ENCODE data around the gene UFC1.

UFC1 gene

DNA sequence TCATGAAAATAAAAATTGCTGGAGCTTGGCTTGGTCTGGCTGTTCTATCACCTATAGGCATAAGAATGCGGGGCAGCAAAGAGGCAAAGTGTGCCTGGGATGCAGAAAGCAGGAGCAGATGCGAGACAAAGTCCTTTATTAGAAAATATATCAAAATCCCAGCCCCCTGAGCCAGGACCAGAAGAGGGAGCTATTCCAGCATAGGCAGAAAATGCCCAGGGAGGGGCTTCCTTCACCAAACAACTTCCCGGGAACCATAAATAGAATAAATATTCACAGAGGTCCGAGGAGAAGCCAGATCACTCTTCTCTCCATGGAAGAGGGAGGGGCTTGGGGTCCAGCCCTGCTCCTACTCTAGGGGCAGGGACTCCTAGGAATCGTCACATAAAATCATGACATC, 17.4 kb downstream of the UFC1 start:
- no peak for DNase-seq (ENCODE audit: low spot score)

DNA sequence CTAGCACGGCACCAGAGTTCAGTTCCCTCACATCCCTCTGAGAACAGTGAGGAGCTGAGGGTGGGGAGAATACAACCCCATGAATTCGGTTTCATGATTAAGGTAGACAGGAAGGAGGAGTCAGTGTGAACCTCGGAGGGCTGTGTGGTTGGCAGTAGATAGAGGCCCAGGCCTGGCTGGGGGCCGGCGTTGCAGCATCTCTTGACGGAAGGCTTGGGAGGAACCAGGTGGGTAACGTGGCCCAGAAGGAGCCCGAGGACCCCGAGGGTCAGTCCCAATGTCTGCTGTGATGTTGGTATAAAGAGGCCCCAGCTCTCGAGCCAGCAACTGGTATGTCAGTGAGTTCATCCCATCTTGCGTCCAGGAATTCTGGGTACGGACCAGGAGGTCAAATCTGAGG, 17.9 kb downstream of the UFC1 start:
- no peak for DNase-seq (ENCODE audit: low spot score)

DNA sequence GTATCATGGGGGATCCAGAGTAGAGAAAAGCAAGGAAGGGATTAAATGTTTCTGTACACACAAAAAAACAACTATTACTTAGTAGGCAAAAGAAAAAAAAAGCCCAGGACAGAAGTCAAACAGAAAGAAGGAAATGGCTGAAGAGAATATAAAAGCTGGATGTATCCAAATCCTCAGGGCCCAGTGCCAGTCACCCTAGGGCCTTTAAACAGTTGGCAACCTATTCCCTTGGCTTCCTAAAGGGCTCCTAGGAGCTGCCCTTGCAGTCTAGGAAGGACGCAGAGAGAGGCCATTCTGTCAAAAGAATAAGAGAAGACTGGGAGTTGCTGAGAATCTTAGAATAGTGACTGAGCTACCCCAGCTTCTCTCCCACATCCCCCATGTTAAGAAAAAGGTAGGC, 18.6 kb downstream of the UFC1 start:
- no peak for DNase-seq (ENCODE audit: low spot score)

DNA sequence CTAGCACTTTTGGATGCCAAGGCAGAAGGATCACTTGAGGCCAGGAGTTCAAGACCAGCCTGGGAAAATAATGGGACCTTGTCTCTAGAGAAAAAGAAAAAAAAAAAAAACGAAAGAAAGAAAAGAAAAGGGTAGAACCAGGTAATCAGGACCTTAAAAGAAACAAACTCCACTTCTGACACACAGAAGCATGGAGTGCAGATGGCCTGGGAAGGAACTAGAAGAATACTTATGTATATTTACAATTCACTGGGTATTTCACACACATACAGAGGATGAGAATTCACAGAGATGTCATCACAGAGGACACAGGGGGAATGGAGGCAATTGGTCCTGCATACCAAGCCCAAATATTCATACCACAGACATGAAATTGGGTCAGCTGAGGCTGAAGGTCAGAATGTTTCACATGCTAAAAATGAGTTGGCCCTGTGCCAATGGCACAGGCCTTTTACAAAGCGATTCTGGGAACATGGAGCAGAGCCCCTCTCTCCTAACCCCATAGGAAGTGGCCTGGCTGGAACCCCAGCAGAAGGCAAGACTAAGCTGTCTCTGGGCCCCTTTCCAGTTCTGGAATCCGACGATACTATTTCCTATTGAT, 19.1 kb downstream of the UFC1 start:
- no peak for DNase-seq (ENCODE audit: low spot score)

DNA sequence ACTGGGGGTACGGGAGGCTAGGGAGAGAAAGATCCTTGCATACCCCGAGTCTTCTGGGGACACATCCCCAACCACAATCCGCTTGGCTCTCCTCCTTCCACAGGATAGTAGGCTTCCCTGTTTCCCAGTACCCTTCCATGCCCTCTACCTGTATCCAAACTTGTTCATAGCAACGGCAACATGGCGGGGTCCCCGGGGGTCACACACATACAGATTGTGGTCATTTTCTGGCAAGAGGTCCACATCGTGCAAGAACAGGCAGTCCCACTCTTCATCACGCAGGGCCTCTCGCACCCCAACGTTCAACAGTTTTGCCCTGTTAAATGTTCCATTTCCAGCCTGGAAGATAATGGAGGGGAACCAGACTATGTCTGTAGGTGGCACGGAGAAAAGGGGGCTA, 19.9 kb downstream of the UFC1 start:
- DNase-seq (ENCODE audit: low spot score) = no peak

DNA sequence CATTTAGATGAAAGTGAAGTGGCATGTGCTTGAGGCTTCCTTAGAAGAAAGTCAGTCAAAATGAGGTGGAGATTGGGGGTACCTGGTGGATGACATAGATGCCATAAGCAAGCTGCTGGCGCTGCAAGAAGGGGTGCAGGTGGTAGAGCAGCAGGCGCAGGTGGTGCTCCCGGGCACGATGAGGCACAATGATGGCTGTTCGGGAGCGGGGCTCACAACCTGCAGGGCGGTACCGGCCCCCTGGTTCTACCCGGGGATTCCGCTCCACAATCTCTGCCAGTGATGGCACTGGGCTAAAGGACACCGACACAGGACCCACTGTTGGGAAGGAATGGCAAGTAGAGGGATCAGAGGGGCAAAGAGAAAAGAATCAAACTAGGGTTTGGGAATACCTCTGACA, 21.1 kb downstream of the UFC1 start:
- DNase-seq (ENCODE audit: low spot score) = no peak

DNA sequence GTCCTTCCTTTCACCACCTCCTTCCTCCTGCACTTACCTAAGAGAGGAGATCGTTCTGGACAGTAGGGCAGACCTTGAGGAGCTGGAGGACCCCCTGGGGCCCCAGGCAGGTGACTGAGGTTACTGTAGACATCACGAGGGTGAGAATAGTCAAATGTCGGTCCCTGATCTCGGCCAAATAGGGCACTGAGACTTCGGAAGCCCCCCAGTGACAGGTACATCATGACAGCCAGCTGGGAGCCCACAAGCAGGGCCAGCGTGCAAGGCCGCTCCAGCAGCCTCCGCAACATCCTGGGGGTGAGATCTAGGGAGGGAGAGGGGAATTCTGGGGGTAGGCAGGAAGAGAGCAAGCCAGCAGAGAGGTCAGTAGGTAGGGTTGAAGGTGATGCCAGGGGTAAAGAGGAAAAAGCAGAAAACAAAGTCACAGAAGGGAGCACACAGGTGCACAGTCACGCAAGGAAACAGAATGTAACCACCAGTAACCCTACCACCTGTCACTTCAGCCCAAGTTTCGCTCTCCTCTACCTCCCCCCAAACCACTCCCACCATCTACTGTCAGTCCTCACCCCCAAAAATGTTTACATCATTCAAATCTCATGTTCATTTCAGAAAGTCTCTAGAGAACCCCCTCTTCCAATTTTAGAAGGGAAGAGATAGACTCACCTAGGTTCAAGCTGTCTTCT, 22.1 kb downstream of the UFC1 start:
- no peak for DNase-seq (ENCODE audit: low spot score)

DNA sequence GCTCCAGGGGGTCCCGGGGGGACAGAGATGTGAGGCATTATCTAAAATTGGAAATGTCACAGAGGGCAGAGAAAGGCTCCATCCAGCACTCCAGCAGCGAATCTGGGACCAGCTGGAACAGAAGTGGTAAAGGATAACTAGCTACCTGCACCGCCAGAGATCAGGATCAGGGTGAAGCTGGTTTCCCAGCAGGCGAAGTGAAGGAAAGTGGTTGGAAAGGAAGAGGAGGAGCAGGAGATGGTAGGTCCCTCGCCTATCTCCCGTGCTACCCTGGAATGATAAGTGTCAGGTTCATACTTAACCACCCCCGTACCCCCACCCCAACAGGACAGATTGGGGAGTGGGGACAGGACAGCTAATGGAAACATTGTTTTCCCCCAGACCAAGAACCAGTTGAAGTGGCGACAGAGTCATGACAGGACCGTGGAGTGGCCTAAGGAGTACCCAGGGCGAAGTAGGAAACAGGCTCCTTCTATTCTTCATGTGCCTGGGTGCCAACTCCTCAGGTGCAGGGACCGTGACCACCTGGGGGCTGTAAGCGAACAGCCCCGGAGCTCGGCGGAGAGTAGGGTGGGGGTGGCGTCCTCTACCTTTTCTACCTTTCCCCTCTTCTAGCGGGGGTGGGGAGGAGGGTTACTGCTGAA, 22.8 kb downstream of the UFC1 start:
- no peak for DNase-seq (ENCODE audit: low spot score)

DNA sequence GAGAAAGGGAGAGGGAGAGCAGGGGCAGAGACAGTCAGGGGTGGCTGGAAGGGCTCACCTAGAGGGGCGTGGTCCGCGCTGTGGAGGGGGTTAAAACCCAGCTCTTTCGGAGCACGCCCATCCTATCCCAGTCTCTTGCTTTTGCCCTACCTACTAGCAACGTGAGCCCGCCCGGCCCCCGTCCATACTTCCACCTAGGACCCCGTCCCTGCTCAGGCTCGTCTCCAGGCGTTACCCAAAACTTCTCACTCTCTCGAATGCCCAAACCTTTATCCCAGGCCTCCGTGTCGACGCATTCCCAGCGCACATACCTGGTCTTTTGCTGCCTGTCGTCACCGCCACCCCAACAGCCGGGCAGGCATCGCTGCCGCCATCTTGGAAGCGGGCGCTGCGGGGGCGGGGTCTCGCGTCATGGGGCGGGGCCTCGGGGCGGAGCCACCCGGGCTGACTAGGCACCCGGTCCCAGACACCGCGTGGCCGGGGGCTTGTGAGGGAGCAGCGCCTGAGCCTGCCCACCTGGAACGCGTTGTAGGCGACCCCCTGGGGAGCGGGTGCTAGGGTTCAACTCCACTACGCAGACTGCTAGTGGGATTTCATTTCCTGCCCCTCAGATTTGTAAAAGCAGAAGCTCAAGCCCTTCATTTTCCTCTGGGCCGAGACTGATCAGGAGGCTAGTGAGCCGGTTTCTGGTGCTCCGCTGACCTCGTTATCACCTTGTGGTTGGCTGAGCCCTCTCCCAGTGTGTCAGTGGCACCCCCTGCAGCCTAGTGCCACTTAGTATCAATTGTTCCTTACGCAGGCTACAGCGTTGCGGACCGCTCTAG, 23.5 kb downstream of the UFC1 start, which contains the start of gene B4GALT3:
B4GALT3 (minus strand) TSS at position 396 of the 824 bp plus-strand sequence. CDS start 1,447 bp downstream, outside the sequence.
- peak; percentile 84 for DNase-seq (ENCODE audit: low spot score)

DNA sequence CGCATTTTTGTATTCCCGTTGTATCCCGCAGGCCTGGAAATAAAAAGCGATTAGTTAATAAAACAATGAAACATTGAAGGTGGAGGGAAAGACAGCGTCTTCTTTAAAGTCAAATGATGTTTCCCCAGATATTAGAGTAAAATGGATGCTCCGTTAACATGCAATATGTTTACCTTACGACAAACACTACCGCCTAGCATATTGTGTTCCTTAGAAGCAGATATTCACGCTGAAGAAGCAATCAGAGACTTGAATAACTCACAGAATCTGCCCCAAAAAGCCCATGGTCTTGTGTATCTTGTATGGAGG, 24.1 kb downstream of the UFC1 start:
- no peak for DNase-seq (ENCODE audit: low spot score)

DNA sequence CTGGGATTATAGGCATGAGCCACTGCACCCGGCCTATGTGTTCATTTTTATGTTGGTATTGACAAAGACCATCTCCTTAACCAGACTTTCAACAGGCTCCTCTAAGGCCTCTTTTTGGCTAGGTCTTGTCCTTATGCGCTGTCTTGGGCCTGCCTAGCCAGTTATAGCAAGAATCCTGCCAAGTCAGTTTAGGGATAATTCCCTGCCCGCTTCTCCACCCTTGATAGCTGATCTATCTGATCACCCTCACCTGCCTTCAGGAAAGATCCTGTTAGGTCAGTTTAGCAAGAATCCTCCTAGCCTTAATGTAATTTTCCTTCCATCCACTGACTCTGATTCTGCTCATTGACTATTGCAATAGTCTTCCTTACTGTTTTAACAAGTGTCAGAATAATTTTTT, 25.9 kb downstream of the UFC1 start:
- no peak for DNase-seq (ENCODE audit: low spot score)

DNA sequence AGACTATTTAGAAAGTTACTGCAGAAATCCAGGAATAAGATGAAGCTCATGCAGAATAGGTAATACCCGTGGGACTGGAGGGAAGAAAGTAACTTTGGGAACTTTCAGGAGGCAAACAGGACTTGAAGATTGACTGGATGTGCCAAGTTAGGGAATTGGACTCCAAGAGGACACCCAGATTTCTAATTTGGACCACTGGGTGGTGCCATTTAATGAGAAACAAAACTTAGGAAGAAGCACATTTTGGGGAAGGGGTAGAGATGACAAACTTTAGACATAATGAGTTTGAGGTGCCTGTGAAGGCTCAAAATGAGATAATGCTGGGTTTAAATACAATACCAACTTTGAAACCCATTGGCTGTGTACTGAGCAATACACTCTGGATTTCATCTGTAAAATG, 26.9 kb downstream of the UFC1 start:
- peak; percentile 28 for DNase-seq (ENCODE audit: low spot score)

DNA sequence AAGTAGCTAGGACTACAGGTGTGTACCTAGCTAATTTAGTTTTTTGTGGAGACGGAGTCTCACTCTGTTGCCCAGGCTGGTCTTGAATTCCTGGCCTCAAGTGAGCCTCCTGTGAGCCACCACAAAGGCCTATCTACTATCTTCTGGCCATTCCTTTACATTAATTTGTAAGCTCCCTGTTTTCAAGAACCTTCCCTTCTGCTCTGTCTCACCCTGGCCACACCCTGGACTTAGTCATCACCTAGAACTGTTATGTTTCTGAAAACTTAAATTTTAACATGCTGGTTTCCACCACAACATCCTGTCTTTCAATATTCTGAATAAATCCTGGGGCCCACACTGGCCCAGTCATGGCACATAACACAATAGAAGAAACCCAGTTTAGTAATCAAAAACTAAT, 28.4 kb downstream of the UFC1 start:
- DNase-seq (ENCODE audit: low spot score) = no peak

DNA sequence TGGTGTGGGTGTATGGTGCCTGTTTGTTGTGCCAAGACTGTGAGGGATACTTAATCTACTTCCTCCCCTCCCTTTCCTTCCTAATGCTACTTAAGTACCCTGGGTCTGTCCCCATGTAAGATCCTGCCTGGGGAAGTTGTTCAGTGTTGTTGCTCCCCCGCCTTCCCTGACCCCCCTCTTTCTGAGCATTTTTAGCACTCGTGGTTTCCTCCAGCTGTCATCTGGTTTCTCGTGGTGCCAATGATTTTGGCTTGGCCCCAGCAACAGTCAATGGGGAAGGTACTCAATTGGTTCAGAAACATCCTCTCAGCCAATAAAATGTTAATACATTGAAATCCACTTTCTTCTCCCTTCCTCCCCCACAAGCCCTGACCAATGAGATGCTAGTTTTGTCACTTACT, 31.5 kb downstream of the UFC1 start:
- DNase-seq (ENCODE audit: low spot score) = peak; percentile 64

DNA sequence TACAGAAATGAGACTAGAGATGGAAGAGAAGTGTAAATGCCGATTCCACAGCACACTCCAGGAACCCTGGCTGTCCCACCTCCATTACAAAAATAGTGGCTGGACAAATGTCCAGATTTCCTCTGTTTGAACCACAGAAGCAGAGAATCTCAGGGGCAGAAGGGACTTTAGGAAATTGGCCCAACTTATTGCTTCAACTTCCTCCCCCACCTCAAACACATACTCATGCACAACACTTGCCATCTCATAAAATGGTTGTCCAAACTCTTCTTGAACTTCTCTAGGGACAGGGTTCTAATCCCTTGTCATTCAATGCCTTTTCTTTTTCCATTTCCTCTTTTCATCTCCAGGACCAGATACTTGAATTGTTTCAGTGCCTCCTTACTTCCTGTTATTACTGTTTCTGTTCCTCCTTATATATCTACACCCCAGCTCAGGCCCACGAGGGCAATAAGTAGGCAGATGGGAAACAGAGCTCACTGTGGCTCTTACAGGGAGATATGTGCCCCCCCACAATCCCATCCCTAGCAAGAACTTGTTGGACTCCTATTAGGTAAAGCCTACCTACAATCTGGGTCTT, 32.0 kb downstream of the UFC1 start:
- no peak for DNase-seq (ENCODE audit: low spot score)

DNA sequence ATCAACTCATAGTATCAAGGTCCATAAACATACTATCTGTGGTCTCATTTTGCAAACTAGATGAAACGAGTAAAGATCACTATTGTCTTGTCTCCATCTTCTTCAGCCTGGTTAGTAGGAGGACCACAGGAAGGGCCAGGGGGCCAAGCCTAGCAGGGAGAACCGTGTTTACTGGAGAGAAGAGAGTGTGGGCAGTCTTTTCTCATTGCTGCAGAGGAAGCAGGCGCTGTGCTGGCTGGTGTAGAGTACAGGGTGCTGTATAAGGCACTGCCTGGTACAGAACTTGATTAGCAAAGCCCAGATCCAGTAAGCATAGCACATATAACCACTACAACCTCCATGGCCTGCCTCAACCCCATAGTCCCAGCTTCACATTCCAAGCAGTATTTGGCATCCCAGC, 33.5 kb downstream of the UFC1 start:
- no peak for DNase-seq (ENCODE audit: low spot score)

DNA sequence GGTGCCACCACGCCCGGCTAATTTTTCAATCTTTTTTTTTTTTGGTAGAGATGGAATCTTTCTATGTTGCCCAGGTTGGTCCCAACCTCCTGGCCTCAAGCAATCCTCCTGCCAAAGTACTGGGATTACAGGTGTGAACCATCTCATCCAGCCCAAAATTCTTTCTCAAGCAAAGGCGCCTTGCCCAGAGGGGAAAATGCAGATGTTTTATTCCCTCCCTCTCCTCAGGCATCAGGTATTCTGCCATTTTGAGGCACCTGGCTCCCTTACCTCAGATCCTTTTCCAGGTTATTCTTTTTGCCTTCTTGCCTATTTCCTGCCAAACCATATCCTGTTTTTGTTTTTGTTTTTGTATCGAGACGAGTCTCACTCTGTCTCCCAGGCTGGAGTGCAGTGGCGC, 34.6 kb downstream of the UFC1 start:
- no peak for DNase-seq (ENCODE audit: low spot score)

DNA sequence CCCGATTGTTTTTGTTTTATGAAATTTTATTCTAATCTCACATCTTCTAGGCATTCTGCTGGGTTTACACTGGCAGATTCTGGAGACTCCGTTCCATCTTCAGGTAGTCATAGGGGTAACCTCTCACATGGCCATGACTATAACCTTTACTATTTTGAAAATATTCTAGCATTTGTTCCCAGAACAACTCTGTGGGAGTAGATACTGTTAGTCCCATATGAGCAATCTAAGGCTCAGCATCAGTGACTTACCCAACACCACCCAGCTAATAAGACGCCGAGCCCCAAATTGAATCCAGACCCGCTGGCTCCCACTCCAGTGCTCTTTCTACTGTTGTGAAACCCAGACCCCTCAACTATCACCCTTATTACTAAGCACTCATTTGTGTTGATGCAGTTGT, 35.3 kb downstream of the UFC1 start:
- no peak for DNase-seq (ENCODE audit: low spot score)

DNA sequence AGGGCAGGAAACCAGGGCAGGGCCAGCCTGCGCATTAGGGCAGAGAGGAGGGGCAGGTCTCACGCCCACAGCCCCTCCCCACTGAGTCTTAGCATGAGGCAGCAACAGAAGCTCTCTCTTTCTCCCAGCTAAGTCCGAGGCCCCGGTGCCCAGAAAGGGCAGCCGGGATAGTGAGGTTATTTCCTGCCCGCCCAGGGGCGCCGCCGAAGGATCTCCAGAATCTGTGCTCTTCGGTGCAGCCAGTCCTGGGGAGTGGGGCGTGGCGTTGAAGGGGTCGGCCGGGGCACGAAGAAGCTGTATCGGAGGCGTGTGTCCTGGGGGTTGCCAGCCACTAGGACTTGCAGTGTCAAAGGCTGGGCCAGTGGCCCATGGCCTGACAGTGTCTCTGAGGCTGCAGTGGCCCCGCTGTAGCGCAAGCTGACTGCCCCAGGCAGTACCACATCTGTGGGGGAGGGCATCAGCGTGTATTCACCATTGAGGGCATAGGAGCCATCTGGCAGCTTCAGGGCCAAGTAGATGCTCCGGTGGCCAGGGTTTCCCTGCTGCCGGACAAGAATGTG, 37.3 kb downstream of the UFC1 start:
- DNase-seq (ENCODE audit: low spot score) = no peak

DNA sequence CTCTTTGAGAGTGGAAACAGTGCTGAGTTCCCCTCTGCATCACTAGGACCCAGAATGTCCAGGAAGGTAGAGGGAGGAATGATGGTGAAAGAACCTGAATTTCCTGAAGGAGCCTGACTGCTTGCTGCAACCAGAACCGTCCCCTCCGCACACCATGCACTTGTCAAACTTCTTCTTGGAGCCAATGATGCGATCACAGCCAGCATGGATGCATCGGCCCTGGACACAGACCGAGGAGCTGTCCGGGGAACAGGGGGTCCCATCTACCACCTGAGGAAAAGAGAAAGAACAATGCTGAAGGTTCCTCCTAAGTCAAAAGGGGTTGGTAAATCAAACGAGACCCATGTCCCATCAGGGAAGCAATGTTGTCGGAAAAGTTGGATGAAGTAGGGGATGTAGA, 38.2 kb downstream of the UFC1 start:
- DNase-seq (ENCODE audit: low spot score) = no peak

DNA sequence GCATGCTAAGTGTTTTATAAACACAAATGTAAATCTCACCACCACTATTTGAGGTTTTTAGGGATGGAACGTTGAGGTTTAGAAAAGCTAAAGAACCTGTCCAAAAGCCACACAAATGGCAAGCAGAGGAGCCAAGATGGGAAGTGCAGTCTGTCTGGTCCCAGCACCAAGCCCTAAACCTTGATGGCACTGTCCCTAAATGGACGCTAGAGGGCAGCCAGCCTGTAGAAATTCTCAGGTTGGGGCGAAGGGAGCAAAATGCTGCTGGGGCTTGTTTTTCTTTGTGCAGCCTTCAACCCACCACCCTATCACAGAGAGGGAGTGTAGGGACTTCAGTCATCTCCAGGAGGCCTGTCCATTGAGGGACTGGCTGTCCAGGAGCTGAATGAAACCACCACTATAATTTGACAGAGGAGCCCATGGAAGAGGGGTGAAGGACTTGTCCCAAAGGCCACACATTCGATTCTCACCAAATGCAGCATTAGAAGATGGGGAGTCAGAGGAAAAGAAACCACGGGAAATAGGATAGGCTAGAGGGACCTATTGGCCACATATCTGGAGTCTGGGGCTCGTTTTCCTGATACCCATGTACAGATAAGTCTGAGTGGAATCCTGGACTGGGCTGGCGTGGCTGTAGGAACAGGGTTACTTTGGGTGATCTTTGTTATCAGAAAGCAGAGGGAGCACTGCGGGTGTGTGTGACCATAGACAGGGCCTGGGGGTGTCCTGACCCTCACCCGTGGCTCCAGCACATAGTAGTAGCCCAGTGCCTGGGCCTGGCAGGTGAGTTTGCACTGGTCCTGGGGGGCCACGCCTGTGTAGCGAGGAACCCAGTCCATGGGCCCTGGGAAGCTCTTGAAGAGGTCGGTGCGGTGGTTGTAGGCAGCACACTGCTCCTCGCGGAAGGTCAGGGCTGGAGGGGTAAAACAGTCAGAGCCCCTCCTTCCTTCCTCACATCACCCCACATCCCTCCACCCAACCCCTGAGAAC, 39.0 kb downstream of the UFC1 start:
- peak; percentile 78 for DNase-seq (ENCODE audit: low spot score)

Measured in cerebellar cortex (tissue), 1 donor.